ENCODE data around the gene TESK2.
"Not testable (repeated sequence)": the region's sequence is repeated elsewhere in the genome, so short reads cannot be mapped to it uniquely, and the experiment has no call there.

Gene TESK2

DNA sequence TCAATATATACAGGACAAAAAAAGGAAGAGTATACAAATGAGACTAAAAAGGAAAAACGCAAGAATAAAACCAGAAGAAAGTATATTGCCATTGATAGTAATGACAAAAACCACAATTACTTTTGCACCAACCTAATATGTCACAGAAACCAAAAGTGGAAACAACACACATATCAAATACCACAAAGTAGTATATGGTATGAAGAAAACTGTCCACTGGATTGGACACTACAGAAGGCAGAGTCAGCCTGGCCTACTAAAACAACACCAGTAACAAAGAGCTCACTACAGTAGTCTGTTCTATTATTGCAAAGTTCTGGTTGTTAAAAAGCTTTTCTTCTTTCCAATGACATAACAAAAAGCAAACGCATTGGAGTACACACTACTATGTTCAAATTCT is 17.7 kb downstream of the TESK2 start:
- DNase-seq (ENCODE audit: low read depth), result no peak

GRCh38 chr1:45470306-45470798 is 20.6 kb downstream of the TESK2 start:
- DNase-seq (ENCODE audit: low read depth), result no peak

DNA sequence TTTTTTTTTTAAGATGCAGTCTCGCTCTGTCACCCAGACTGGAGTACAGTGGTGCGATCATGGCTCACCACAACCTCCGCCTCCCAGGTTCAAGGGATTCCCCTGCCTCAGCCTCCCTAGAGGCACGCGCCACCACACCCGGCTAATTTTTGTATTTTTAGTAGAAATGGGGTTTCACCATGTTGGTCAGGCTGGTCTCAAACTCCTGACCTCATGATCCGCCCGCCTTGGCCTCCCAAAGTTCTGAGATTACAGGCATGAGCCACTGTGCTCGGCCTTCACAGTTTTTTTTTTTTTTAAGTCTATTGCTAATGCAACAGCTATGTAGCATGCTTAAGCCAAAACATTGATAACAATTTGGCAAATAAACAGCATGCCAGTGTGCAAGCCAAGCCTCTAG is 23.6 kb downstream of the TESK2 start:
- DNase-seq (ENCODE audit: low read depth), result not testable (repeated sequence)

- no peak for DNase-seq (ENCODE audit: low read depth)
These were observed 25.7 kb downstream of the TESK2 start for GRCh38 chr1:45465277-45465676.

GRCh38 chr1:45458894-45459293 is 32.1 kb downstream of the TESK2 start:
- DNase-seq (ENCODE audit: low read depth), result no peak

GRCh38 chr1:45456531-45456930 is 34.4 kb downstream of the TESK2 start:
- DNase-seq (ENCODE audit: low read depth), result no peak

DNA sequence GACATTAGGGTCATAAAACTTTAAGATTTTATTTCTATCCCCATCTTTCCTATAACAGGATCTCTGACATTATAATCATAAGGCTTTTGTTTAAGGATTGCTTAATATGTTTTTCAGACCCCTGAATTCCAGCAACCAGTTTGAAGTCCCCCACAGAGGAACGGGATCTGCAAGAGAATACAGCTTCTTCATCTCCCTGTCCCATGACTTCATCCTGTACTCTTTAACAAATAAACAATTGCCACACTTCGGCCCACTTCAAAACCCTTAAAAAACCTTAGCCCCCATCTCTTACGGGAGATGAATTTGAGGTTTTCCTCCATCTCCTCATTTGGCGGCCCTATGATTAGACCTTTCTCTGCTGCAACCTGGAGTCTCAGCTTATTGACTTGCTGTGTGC is 35.8 kb downstream of the TESK2 start:
- DNase-seq (ENCODE audit: low read depth), result no peak

- DNase-seq (ENCODE audit: low read depth), result no peak
These were observed 36.5 kb downstream of the TESK2 start for GRCh38 chr1:45454464-45454863.

- no peak for DNase-seq (ENCODE audit: low read depth)
These were observed 38.5 kb downstream of the TESK2 start for GRCh38 chr1:45452503-45452902.

DNA sequence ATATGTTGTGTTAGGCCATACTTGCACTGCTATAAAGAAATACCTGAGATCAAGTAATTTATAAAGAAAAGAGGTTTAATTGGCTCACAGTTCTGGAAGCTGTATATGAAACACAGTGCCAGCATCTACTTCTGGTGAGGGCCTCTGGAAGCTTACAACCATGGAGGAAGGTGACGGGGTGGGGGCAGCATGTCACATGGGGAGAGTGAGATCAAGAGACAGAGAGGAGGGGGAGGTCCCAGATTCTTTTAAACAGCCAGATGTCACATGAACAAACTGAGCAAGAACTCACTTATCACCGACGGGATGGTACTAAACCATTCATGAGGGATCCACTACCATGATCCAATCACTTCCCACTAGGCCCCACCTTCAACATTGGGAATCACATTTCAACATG is 42.6 kb downstream of the TESK2 start:
- DNase-seq (ENCODE audit: low read depth), result no peak

DNA sequence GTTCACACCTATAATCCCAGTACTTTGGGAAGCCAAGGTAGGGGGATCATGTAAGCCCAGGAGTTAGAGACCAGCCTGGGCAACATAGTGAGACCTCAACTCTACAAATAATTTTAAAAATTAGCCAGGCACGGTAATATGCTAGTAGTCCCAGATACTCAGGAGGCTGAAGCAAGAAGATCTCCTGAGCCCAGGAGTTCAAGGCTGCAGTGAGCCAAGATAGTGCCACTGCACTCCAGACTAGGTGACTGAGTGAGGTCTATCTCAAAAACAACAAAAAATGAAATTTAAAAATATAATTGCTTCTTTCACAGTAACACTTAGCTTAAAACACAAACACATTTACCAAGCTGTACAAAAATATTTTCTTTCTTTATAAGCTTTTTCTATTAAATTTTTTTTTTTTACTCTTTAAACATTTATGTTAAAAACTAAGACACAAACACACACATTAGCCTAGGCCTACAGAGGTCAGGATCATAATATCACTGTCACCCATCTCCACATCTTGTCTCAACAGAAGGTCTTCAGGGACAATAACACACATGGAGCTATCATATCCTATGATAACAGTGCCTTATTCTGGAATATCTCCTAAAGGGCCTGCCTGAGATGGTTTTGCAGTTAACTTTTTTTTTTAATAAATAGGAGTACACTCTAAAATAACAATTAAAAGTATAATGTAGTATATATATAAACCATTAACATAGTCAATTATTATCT is 43.9 kb downstream of the TESK2 start:
- DNase-seq (ENCODE audit: low read depth), result no peak

DNA sequence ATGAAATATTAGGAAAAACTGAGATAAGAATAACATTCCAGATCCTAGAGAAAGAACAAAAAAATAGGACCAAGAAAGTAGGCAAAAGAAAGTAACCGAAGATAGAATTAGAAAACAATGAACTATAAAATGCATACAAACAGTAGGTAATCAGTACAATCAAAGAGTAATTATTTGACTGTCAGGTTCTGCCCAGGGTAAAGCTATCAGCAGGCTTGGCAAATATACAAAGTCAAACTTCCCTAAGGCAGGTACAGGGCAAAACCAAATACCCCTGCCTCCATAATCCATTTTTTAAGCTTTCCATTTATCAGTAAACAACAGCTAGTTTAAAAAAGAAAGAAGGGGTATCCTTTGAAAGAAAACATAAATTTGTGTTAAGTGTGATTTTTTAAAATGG is 44.4 kb downstream of the TESK2 start:
- DNase-seq (ENCODE audit: low read depth), result no peak

GRCh38 chr1:45444609-45445131 is 46.3 kb downstream of the TESK2 start:
- DNase-seq (ENCODE audit: low read depth), result no peak

DNA sequence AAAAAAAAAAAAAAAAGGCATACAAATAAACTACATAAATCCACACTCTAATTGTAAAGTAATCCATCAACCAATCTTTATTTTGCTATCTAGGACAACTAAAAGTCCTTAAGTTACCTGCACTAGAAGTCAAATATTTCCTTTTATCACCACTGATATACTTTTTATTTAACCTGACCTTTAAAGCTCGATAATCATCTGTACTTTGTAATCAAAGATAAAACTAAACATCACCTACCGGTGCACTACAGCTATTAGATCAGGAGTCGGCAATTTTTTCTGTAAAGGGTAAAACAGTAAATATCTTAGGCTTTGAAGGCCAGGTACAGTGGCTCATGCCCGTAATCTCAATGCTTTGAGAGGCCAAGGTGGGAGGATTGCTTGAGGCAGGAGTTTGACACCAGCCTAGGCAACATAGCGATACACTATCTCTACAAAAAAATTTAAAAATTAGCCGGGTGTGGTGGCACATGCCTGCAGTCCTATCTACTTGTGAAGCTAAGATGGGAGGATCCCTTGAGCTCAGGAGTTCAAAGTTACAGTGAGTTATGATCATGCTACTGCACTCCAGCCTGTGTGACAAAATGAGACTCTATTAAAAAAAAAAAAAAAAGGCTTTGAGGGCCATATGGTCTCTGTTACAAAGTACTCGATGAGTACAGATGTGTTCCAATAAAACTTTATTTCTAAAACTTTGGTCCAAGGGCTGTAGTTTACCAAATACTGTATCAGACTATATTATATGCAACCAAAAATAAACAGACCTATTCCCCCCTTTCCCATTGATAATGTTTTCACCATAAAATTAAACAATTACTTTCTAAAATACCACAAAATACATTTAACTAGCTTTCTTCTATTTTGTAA is 47.1 kb downstream of the TESK2 start:
- DNase-seq (ENCODE audit: low read depth), result no peak

DNA sequence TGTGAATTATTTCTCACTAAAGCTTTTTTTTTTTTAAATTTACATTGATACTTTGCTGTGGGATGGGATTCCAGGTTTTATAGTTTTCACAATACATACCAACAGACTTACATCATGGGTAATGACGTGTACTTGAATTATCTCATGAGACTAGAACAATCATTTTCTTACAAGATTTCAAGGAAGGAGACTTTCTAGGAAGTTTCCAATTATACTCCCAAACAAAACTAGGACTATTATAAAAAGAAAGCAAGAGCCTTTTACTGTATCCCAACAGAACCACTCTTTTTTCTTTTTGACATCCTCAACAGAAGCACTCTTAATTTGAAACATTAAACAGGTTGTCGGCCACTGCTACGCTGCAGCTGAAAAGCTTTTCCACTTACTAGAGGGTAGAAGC is 48.7 kb downstream of the TESK2 start:
- DNase-seq (ENCODE audit: low read depth), result peak; percentile 29

GRCh38 chr1:45437323-45437722 is 53.6 kb downstream of the TESK2 start:
- no peak for DNase-seq (ENCODE audit: low read depth)

GRCh38 chr1:45430490-45430889 is 60.5 kb downstream of the TESK2 start:
- no peak for DNase-seq (ENCODE audit: low read depth)

DNA sequence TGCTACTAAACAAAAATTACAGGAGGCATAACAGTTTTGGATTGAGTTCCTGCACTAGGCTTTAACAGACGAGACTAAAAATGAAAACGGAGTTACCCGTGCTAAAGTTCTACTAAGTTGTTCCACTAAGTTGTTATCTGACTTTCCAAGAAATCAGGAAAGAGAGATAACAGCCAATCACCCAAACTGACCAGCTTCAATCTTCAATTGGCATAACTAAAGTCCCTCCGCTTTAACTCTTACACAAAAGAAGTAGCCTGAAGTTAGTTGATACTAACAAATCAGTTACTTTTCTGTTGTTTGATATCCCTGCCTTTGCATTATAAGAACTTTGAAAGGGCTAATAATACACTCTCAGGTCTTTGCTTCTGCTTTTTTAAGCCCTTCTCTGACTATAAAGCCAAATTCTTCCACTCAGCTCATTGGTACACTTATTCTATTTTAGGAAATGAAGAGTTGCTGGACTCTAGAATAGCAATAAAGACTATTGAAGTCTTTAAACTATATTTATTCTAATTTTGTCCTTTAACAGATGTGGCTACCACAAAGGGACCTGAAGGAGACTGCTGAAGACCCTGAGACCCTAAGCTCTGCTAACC is 61.3 kb downstream of the TESK2 start:
- DNase-seq (ENCODE audit: low read depth), result no peak

- no peak for DNase-seq (ENCODE audit: low read depth)
These were observed 66.9 kb downstream of the TESK2 start for GRCh38 chr1:45423906-45424678.

- DNase-seq (ENCODE audit: low read depth), result no peak
These were observed 69.0 kb downstream of the TESK2 start for GRCh38 chr1:45421935-45422334.

DNA sequence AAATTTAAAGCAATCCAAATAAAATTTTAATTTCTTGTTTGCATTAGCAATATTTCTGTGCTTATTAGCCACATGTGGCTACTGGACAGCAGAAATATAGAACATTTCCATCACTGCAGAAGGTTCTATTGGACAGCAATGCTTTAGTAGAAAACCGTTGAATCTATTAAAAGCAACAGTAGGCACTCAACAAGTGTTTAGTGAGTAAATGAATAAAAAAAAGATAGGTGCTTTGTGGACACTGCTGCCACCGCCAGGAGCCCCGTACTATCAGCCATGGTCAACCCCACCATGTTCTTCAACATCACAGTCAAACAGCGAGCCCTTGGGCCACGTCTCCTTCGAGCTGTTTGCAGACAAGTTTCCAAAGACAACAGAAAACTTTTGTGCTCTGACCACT is 76.2 kb downstream of the TESK2 start:
- DNase-seq (ENCODE audit: low read depth), result no peak

GRCh38 chr1:45412899-45413298 is 78.1 kb downstream of the TESK2 start:
- DNase-seq (ENCODE audit: low read depth), result no peak
